Activated naive CD4-positive, alpha-beta T cell (primary cell): ENCODE results near the gene WWOX.

Experiments
- DNase-seq, 4 experiments: peaks; one replicate each; lab custom pipeline; 2025; lab: John Stamatoyannopoulos, UW

Gene WWOX

DNA sequence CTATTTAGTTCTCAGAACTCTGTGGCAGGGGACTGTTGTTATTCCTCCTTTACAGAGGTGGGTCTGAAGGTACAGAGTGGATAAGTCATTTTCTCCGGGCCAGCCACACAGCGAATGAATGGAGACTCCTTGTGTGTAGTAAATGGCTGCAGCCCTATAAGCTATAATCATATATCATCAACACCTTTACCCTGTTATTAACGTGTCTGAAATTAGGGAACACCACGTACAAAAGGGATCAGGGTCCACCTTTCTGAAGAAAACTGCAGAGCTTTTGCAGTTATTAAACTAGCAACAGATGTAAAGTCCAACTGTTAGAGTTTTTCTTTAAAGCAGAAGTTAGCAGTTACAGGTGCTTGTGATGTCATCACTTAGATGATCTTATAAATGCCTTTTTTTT is 804.4 kb downstream of the WWOX start:
- DNase-seq: no peak

DNA sequence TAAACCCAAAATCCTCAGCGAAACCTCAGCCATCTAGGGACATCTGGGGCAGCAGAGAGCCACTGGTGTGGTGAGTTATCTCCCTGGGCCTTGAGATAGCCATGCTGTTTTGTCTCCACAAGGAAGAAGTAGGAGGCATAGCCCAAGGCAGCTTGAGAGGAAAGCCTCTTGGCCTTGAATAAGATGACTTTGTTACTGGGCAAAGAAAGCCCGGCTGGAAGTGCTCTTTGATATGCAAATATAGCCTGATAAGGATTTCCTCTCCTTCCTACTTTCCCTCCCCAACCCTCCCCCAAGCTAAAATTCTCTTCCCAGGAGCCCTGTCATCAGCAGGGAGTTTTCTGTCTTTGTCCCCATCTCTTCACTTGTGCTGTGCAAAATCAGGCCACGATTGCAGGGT is 806.7 kb downstream of the WWOX start:
- DNase-seq: no peak

GRCh38 chr16:78909226-78909625 is 809.8 kb downstream of the WWOX start:
- no peak for DNase-seq

- no peak for DNase-seq
These were observed 816.4 kb downstream of the WWOX start for GRCh38 chr16:78915811-78916345.

DNA sequence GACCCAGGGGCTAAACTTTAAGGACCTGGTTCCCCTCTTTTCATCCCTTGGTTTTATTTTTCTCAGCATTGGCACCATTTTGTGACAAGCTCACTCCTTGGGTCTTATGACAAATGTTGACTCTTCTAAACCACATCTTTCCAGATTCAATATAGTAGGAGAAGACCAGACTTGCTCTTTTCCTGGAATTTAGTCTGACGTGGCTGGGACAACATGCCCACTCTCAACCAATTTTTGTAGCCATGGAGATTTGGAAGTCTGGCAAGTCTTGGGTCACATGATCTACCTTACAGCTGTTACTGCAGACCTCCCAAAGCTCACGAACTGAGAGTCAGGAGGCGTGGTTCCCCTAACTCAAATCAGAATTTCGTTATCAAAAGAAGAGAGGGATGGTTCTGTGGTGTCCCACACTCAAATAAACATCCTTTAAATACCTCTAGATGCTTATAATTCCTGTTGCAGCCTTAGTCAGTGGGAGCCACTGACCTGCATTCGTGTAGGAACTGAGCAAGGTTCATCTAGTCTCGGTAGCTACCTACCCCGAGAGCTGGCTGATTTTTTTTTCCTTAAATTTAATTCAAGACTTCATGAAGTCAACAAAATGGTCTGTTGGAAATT is 817.6 kb downstream of the WWOX start:
- DNase-seq: no peak

DNA sequence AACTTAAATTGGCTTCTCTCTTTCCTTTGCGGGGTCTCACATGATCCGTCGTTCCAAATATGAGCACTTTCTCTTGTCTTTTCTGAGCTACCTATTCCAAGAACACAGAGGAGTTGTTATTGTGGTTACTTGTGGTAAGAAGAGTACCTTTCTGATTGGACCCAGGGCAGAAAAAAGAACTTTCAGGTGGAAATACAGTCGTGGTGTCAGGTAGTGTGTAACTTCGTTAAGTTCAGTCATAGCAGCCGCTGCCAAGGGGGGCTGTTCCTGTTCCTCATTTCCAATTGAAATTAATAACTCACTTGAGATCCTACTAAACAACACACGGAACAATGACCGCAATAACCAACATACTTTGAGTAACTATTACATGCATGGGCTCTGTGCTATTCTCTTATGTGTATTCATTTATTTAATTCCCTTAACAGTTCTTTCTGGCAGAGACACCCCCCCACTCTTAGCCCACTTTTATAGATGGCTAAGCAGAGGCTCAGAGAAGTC is 819.4 kb downstream of the WWOX start:
- DNase-seq: no peak

DNA sequence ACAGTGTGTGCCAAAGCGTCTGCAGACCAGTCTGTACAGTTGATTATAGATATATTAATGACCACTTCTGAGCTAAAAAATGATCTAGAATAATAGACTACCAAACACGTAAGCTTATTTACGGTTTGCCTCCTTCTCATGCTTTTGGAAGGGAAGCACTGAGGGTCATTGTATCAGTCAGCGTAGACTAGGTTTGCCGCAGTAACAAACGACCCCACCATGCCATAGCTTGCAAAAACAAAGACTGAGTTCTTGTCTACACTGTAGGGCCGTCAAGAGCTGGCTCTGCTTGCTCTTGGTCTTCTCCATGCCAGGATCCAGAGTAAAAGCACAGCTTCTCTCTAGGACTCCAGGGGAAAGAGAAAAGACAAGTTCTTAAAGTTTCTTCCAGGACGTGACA is 820.4 kb downstream of the WWOX start:
- no peak for DNase-seq

DNA sequence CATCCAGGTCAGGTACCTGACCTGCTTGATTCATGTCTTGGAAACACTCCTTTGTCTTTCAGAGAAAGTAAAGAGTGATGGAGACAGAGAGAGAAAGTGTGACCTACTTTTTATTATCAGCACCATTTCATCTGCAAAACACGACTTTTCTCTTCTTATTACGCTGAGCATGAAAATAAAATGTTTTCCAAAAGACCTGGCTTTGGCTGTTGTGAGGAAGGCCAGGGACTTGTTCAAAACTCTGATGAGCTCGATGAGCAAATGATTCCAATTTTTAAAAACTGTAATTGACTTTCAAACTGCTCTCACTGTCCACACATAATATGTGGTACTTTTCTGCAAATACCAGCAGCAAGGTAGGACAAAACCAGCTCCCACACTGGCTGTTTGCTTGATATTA is 821.2 kb downstream of the WWOX start:
- DNase-seq: no peak

DNA sequence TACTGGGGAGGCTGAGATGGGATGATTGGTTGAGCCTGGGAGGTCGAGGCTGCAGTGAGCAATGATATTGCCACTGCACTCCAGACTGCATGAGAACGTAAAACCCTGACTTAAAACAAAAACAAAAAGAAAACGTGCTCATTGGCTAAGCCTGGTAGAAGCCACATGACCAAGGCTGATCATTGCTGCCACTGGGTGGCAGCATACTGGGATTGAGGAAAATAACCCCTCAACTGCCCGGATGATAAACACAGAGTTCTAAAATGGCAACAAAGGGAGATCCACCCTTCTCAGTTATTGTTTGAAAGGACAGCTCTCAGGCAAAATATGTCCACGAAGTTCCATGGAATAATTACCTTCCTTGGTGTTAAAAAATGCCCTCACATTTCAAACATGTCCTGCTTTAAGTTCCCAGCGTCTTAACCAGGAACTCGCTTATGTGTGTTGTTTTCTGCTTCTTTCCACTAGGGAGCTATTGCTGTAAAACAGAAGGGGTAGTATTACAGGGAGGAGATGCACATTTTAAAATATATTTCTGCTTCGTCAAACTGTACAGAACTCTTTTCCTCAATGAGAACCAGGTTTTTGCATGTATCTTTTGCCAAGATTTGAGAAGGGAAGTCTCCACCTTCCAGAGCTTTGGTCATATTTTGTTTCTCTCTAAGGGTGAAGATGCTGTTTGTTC is 825.8 kb downstream of the WWOX start:
- DNase-seq: peak in 1 of 4 experiments; percentile 0

GRCh38 chr16:78926723-78927210 is 827.3 kb downstream of the WWOX start:
- DNase-seq: no peak

- DNase-seq: no peak
These were observed 828.3 kb downstream of the WWOX start for GRCh38 chr16:78927766-78928165.

DNA sequence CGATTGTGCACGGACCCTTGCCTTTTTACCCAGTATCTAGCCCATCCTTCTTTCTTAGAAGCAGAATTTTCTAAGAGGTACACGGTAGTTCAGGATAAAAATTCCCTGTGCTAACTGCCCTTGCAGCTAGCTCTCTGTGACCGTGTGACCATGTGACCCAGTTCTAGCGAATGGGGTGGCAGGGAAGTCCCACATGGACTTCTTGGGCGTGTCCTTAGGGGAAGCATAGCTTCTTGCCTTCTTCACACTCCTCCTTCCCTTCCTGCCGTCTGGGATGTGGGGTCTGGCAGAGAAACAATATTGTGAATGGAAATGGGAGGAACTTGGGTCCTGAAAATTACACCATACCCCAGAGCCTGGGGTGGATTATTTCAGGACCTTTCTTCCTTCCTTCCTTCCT is 830.4 kb downstream of the WWOX start:
- no peak for DNase-seq

- DNase-seq: no peak
These were observed 831.1 kb downstream of the WWOX start for GRCh38 chr16:78930561-78930960.

- no peak for DNase-seq
These were observed 831.8 kb downstream of the WWOX start for GRCh38 chr16:78931267-78931666.

GRCh38 chr16:78931678-78932077 is 832.2 kb downstream of the WWOX start:
- DNase-seq: no peak

GRCh38 chr16:78932355-78932943 is 833.0 kb downstream of the WWOX start:
- DNase-seq: no peak

GRCh38 chr16:78936060-78936459 is 836.6 kb downstream of the WWOX start:
- no peak for DNase-seq

GRCh38 chr16:78939597-78939996 is 840.1 kb downstream of the WWOX start:
- DNase-seq: no peak

- DNase-seq: no peak
These were observed 843.3 kb downstream of the WWOX start for GRCh38 chr16:78942625-78943245.

DNA sequence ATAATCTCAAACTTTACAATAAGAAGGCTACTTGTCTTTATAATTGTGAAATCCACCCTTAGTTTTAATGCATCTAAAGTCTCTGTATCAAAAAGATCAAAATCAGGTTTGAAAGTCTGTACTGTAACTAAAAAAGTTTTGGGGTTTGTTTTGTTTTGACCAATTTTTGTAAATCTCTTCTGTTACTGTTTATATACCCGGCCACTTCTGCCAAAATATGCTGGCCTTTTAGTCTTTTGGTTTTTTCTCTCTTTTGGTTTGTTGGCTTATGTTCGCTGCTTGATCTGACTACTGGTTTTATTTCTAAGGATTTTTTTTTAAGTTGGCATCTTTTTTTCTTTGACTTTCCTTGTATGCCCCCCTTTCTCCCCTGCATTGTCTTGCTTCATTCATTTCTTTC is 845.9 kb downstream of the WWOX start:
- no peak for DNase-seq

DNA sequence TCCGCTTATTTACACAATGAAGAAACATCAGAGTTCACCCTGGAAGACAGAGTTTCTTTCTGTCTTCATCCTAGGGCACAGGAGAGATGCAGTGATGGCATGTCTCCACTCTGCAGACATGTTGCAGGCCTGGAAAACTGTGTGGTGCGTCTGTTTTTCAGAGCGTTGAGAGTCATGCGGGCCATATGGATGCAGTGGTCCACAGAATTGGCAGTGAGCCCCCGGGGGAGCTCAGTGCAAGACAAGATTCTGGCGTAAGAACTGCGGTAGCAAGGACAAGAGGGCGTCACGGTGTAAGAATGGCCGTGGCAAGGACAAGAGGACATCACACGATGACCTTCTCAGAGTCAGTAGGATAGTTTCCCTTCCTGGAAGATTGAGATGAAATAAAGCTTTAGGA is 847.1 kb downstream of the WWOX start:
- no peak for DNase-seq

- DNase-seq: no peak
These were observed 851.3 kb downstream of the WWOX start for GRCh38 chr16:78950768-78951167.

DNA sequence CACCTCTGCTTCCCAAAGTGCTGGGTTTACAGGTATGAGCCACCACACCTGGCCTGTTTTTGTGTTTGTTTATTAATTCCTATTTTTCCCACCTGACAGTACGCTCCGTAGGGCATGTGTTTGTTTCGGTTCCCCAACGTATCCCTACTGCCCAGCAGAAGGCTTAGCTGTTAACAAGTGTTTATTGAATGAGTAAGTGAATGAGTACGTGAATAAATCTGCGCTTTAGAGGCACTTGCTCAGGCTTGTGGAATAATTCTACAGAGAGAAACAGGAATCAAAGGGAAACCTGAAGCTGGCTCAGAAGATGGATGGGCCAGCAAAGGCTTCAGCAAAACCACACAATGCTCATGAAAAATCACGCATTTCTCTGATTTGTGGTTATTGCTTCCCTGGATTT is 853.2 kb downstream of the WWOX start:
- no peak for DNase-seq
